Fibroblast of skin of left quadriceps (primary cell): ENCODE measurements around the gene COL18A1.
"Not testable (repeated sequence)": the region's sequence is repeated elsewhere in the genome, so short reads cannot be mapped to it uniquely, and the experiment has no call there.

Experiments used
- DNase-seq, 2 experiments: peaks; one replicate each; pipeline ENCODE4 v3.0.0-alpha.2; 2013; ENCODE audit warnings: low read depth in 2 of 2

COL18A1 gene

GRCh38 chr21:45367402-45368351, 37.3 kb upstream of the COL18A1 start:
- DNase-seq: no peak

DNA sequence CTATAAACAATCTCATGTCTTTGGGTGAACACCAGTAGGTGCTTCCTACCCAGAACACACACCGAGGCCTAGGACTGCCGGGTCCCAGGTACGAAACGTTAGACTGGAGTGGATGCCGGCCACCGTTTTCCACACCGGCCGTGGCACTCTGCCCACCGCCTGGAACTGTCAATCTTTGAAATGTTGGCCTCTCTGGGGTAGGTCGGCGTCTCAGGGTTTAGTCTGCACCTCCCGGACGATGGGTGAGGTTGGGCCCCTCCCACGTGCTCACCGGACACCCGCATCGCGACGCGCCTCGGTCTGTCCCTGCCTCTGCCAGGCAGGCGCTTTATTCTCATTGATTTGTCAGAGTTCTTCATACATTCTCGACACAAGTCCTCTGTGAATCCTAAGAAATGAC, 35.9 kb upstream of the COL18A1 start:
- DNase-seq: not testable (repeated sequence)

GRCh38 chr21:45370575-45370974, 34.4 kb upstream of the COL18A1 start:
- no peak for DNase-seq

DNA sequence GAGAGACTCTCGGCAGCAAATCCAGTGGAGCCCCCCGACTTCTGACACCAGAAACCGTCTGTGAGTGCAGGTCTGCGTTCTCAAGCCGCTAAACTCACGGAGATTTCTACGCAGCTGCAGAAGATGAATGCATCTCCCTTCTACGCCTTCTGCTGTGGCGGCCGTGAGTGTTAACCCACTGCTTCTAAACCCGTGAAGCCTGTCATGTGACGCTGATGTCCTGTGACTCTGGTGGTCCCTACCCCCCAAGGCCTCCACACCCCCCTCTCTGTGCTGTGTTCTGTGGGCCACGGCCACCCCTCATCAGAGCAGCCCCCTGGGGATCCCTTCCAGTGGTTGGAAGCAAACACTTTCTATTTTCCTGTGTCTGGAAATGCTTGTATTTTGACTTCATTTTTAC, 33.9 kb upstream of the COL18A1 start:
- no peak for DNase-seq

- no peak for DNase-seq
Observed at GRCh38 chr21:45371655-45372054, 33.3 kb upstream of the COL18A1 start.

- no peak for DNase-seq
Observed at GRCh38 chr21:45372732-45373355, 32.1 kb upstream of the COL18A1 start.

- DNase-seq: no peak
Observed at GRCh38 chr21:45373991-45374816, 30.8 kb upstream of the COL18A1 start.

- DNase-seq: no peak
Observed at GRCh38 chr21:45374826-45375455, 30.0 kb upstream of the COL18A1 start.

- no peak for DNase-seq
Observed at GRCh38 chr21:45376459-45377324, 28.3 kb upstream of the COL18A1 start.

GRCh38 chr21:45377325-45377709, 27.6 kb upstream of the COL18A1 start:
- no peak for DNase-seq

DNA sequence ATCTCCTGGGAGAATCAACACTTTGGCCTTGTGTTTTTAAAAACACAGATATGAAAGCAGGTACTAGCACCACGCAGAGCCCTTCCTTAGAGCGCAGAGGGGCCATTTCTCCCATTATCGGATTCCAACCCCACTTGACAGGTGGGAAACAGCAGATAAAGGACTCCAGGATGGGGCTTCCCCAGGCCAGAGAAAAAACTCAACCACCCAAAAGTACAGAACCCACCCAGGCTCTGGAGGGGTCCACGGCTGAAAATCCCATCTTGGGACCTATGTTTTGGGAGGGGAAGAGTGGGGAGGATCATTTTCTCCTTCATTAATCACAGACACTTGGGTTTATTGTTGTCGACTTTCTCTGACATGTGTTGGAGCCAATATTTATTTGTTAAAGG, 27.1 kb upstream of the COL18A1 start:
- DNase-seq: no peak

DNA sequence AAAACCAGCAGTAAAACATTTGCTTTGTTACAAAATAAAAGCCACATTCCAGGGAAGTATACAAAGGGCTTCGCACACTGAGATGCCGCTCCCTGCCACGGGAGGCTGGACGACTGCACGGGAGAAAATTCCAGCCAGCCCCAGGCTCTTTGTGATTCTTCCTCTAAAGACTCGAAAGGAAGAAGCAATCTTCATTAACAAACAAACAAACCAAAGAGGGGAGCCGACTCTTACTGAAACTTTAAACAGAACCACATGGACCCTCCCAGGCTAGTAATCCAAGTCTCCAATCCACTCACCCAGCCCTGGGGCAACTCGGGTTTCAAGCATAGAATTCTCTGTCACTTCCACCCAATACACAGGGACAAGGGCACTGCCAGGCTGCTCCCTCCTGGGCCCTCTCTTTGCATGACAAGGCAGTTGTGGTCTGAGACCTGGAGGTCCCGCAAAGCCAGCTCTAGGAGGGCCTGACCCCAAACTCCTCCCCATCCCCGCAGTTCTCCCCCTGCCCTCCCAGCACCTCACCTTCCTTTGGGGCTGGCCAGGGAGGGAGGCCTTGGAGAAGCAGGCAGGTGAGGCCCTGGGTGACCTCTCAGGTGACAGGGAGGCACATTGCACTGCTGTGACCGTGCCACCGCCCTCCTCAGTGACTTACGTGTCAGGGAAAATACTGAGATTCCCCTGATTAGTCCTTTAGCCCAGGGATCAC, 26.6 kb upstream of the COL18A1 start:
- DNase-seq: no peak

DNA sequence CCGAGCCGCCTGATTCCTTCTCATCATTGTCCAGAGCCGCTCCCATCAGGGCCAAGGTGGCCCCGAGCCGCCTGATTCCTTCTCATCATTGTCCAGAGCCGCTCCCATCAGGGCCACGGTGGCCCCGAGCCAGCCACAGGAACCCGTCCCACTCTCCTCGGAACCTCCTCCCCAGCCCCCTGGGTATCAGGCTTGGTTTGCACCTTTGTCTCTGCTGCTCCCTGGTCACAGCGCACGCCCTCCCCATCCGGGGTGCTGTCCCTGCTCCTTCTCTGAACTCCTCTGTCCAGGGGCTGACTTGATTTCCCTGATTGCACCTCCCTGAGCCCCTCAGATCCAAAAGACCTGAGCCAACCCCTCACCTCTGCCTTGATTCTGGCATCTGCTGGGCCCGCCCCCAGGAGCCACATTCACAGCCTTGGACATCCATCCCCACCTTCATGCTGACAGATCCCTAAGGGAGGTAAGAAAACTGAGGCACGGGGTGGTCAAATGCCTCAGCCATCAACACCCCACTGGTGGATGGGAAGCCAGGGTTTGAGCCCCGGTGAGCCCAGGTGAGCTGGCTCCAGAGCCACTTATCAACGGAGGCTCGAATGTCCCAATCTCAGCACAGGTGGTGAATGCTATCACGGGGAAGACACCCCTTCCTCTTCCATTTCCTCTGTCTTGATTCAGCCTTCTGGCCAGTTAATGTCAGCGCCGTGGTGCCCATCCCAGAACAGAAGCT, 25.6 kb upstream of the COL18A1 start:
- no peak for DNase-seq

DNA sequence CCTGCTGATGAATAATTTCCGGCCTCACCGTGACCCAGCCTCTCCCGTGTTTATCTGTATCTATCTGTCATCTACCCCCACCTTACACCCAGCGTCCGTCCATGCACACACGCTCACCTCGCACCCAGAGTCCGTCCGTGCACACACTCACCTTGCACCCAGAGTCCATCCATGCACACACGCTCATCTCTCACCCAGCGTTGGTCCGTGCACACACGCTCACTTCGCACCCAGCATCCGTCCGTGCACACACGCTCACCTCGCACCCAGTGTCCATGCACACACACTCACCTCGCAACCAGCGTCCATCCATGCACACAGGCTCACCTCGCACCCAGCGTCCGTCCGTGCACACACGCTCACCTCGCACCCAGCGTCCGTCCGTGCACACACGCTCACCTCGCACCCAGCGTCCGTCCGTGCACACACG, 25.0 kb upstream of the COL18A1 start:
- no peak for DNase-seq

- DNase-seq: no peak
Observed at GRCh38 chr21:45380566-45380965, 24.4 kb upstream of the COL18A1 start.

- no peak for DNase-seq
Observed at GRCh38 chr21:45381036-45381787, 23.8 kb upstream of the COL18A1 start.

- no peak for DNase-seq
Observed at GRCh38 chr21:45381865-45382696, 22.9 kb upstream of the COL18A1 start.

GRCh38 chr21:45382697-45382997, 22.3 kb upstream of the COL18A1 start:
- no peak for DNase-seq
